Cerebellar nuclear complex (tissue), 1 donor: Measurements from ENCODE around the gene CEP170.
A peak's percentile ranks its signal among the peaks of the same experiment; 100 is the strongest.

Experiments used
- DNase-seq, 2 experiments: peaks; one replicate each; lab custom pipeline; 2025; lab: John Stamatoyannopoulos, UW

The CEP170 gene

GRCh38 chr1:243267914-243268653 lies 13.0 kb upstream of the CEP170 start:
- DNase-seq, result no peak

DNA sequence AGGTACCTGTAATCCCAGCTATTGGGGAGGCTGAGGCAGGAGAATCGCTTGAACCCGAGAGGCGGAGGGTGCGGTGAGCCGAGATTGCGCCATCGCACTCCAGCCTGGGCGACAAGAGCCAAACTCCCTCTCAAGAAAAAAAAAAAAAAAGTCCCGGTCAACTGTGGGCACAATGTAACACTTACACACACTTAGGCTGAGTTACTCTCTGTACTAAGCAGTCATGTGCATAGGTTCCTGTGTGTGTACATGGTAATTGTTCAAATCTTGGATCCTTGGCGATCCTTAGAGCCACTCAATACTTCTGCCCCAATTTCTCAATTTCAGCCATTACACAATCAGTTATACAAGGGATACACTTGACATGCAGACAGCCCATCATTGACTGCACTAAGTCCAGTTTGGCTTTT lies 12.4 kb upstream of the CEP170 start:
- no peak for DNase-seq

DNA sequence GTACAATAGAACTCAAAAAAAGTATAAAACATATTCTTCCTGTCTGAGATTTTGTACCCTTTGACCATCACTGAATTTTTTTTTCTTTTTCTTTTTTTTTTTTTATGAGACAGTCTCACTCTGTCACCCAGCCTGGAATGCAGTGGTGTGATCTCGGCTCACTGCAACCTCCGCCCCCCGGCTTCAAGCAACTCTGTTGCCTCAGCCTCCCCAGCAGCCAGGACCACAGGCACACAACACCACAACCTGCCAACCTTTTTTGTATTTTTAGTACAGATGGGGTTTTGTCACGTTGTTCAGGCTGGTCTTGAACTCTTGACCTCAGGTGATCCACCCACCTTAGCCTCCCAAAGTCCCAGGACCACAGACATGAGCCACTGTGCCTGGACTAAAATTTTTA lies 11.2 kb upstream of the CEP170 start:
- DNase-seq, result no peak

- DNase-seq, result no peak
These were observed 9.6 kb upstream of the CEP170 start for GRCh38 chr1:243264717-243265116.

DNA sequence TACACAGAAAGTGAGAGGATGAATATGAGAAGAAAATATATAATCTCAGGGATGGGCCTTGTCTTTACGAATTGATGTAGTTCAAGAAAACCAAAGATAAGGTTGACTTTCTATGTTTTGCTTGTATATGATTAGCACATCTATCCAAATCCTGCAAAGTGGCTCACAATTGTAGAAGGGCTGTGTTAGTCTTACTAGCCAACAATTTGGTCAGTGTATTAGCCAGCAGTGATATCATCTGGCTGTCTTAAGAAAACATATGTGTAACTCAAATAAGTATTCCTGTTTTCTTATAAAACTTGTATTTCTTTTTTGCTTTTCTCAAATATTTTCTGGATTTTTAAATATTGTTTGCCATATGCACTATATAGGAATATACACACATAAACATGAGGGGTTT lies 6.3 kb upstream of the CEP170 start:
- no peak for DNase-seq

DNA sequence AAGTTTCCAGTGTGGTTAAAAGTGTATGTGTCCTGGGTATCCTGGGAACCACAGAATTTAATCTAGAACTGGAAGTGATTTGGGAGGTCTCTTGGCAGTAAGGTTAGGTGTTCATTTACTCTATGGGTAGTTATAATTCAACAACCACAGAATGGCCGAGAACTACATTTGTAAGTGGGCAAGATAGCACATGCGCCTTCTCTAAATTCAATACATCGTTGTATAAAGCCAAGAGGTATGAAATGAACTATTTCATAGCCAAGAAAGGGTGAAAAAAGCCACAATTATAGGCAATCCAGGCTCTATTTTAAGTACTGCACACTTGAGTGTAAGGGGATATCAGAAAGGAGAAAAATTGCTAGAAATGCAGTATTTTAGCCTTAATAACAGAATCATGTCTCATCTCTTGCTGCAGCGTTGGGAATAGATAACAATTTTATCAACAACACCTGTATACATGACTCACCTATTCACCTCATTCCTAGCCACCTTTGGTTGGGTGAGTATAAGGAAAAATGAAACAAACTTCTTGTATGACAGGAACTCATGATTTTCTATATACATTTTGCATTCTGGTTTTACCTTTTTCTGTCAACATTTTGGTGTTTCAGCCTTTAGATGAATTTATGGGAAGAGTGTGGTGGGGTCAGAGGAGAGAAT lies 5.3 kb upstream of the CEP170 start:
- DNase-seq, result no peak

GRCh38 chr1:243258731-243259130 lies 3.6 kb upstream of the CEP170 start:
- DNase-seq, result no peak

GRCh38 chr1:243257189-243257588 lies 2.1 kb upstream of the CEP170 start:
- no peak for DNase-seq

DNA sequence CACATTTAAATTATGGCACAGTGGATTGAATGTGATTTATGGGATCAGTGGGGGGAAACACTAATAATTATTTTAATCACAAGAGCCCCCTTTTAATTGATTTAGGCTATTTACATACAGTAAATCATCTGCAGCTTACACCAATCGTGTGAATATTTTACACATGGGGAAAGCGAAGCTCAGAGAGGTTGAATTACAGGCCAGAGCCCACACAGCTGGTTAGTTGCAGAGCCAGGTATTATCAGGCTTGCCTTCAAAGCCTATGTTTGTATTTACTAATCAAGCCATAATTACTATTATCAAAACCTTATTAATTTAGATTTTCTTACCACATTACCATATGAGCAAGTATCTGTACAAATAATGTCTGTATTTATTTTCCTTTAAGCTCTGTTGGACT lies 1.5 kb upstream of the CEP170 start:
- no peak for DNase-seq

GRCh38 chr1:243255791-243256512 lies 871 bp upstream of the CEP170 start, which contains the start of gene SDCCAG8:
Gene SDCCAG8, plus strand, starts transcription at chr1:243256041. Its CDS starts 133 bp downstream, at chr1:243256174.
- DNase-seq, result peak; percentile 97 to 99

DNA sequence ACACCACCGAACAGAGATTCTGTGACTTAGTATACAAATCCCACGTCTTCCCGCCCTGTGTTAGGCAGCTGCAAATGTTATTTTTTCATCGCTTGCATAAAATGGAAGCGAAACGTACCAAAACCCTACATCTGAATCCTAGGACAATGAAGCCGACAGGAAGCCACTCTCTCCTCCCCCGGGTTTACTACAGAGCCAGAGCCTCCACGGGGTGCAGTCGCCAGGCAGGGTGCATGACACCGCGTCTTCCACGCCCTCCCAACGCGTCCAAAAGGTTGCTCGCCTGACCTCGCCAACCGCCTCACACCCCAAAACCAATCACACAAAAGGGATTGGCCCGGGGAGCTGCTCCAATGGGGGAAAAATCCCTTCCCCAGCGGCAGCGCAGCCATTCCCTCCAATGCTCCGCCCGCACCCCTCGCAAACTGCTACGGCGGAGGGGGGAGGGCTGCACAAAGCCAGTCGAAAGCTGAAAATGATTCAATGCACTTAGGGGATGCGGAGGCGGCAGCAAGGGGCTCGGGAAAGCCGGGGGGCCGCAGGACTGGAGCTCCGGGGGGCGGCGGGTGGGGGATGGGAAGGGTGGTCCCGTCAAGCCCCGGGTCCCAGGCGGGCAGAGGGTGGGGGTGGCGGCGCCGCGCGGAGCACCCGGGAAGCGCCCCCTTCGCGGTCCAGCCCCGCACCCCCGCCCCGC lies 701 bp downstream of the CEP170 start:
- no peak for DNase-seq

DNA sequence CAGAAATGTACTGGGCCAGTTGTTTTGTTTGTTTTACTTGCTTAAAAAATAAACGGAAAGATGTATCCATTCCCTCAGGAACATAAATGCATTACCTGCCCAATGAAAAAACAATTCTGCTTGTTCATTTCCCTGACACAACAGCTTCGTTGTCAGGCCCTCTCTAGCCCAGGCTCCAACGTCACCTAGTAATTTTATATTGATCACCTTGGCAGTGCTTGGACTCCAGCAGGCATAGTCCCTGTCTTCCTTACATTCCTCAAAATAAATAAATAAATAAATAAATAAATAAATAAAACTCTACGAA lies 1.2 kb downstream of the CEP170 start:
- DNase-seq, result no peak

- no peak for DNase-seq
These were observed 1.7 kb downstream of the CEP170 start for GRCh38 chr1:243253211-243253925.

GRCh38 chr1:243251539-243251938 lies 3.5 kb downstream of the CEP170 start:
- no peak for DNase-seq

- DNase-seq, result no peak
These were observed 5.0 kb downstream of the CEP170 start for GRCh38 chr1:243250102-243250501.

GRCh38 chr1:243249214-243249613 lies 5.9 kb downstream of the CEP170 start:
- no peak for DNase-seq

DNA sequence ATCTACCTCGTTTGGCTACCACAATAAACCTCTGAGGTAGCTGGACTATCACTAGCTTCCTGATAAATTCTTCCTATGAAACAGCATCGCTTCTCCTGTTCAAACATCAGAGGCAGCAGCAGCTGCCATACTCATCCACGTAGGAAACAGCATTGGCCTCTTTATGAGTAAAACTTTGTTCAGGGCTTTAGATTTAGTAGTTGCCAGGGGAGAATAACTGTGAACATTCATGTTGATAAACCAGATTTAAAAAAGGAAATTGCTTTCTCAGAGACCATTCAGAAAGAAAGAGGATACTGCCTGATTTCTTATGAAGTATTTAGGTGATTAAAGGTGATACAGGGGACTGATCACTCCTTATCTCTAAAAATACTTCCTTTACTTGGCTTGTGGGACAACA lies 7.2 kb downstream of the CEP170 start:
- no peak for DNase-seq

GRCh38 chr1:243246916-243247315 lies 8.2 kb downstream of the CEP170 start:
- no peak for DNase-seq

GRCh38 chr1:243244432-243244841 lies 10.6 kb downstream of the CEP170 start:
- no peak for DNase-seq

DNA sequence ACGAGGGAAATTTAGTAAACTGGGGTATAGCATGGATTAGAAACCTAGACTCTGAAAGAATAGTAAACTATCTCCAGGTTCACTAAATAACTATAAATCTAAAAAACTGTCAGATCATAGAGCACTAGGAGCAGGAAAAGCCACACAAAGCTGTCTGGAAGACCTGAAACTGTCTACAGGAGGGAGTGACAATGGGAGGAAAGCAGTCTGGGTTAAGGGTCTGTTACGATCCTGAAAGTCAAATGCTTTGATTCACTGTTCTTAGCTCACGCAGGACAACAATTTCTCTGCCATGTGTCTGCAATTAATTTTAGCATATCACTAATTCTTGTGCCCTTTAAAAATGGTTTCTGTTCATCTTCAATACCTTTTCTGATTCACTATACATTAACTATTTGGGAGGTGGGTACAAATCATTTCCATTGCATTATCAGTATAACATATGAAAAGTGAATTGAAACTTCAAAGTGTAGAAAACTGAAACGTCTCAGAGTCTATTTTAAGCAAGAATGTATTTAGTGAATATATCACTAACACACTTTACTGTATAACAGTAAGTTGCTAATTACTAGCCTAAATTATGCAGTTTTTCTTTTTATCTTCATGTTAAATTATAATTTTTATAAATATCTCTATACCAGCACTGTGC lies 18.4 kb downstream of the CEP170 start:
- no peak for DNase-seq

GRCh38 chr1:243234978-243235647 lies 20.0 kb downstream of the CEP170 start:
- no peak for DNase-seq
